Spinal cord (tissue), 10 donors: ENCODE data around the gene XRCC1. TPM values are rescaled to one million over a fixed set of nuclear protein-coding genes. Genes with fewer than 3 reads are reported as not detected.

Experiments
- DNase-seq, 6 donors: peaks; one replicate each; pipeline versions ENCODE4 v3.0.0 to v3.0.0-alpha.2; 2013 to 2015; ENCODE audit warnings: low spot score in 6 of 6, low read depth in 4 of 6
- H3K27ac ChIP-seq: one replicate; pipeline ENCODE4 v1.5.1; 2013; ENCODE audit warnings: low read depth, low read length, control low read depth
- H3K27me3 ChIP-seq: one replicate; pipeline ENCODE4 v1.6.1; 2013; ENCODE audit warnings: low read length; ENCODE audit not compliant: control insufficient read depth, insufficient read depth
- H3K36me3 ChIP-seq: one replicate; pipeline ENCODE4 v1.6.1; 2013; ENCODE audit warnings: low read length; ENCODE audit not compliant: control insufficient read depth, insufficient read depth
- H3K4me1 ChIP-seq: one replicate; pipeline ENCODE4 v1.6.1; 2013; ENCODE audit warnings: low read length; ENCODE audit not compliant: control insufficient read depth, insufficient read depth
- H3K4me3 ChIP-seq: one replicate; pipeline ENCODE4 v1.5.1; 2013; ENCODE audit warnings: low read depth, low read length, control low read depth
- H3K9me3 ChIP-seq: one replicate; pipeline ENCODE4 v1.6.1; 2013; ENCODE audit warnings: low read length; ENCODE audit not compliant: control insufficient read depth, insufficient read depth
- WGBS: methylation state at CpG from one replicate; pipeline ENCODE4 v1.1.5; 2013; ENCODE audit warnings: missing lambda C conversion rate; ENCODE audit not compliant: insufficient coverage; 5-methylcytosine and 5-hydroxymethylcytosine counted together
- long read RNA-seq, 4 donors: transcript quantifications; one replicate each; lab custom pipeline, GENCODE V29; 2026
- polyA plus RNA-seq, 2 donors: library from polyadenylated mRNA; unstranded; fragments of 120-200 nt; gene quantifications; one replicate each; pipeline ENCODE4 v1.2.1, GENCODE V29; 2013; ENCODE audit not compliant: insufficient read length in 2 of 2
- total RNA-seq, 2 donors: library from RNA; depleted of rRNA in 1 of 2; stranded (reverse); fragments of 120-200 nt in 1 of 2; fragments of >200 nt in 1 of 2; gene quantifications; one replicate each; pipeline versions ENCODE4 v1.2.3 to v1.2.4, GENCODE V29; 2013 to 2014
- donor health status: healthy.

Gene XRCC1, protein sequence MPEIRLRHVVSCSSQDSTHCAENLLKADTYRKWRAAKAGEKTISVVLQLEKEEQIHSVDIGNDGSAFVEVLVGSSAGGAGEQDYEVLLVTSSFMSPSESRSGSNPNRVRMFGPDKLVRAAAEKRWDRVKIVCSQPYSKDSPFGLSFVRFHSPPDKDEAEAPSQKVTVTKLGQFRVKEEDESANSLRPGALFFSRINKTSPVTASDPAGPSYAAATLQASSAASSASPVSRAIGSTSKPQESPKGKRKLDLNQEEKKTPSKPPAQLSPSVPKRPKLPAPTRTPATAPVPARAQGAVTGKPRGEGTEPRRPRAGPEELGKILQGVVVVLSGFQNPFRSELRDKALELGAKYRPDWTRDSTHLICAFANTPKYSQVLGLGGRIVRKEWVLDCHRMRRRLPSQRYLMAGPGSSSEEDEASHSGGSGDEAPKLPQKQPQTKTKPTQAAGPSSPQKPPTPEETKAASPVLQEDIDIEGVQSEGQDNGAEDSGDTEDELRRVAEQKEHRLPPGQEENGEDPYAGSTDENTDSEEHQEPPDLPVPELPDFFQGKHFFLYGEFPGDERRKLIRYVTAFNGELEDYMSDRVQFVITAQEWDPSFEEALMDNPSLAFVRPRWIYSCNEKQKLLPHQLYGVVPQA
- 10 to 100 TPM; 10.4 to 44.5 TPM for total RNA-seq
- 10 to 100 TPM; 49.4 to 53.2 TPM for polyA plus RNA-seq
- long read RNA-seq, donor 1, transcript XRCC1-201 (17 exons, 2,802 nt): major isoform, 6 of 7 reads
- long read RNA-seq, donor 1, partial matches to known transcripts: 0 of 7 reads
- long read RNA-seq, donor 1, other reads (novel, unspliced or antisense): 0 of 7 reads
- long read RNA-seq, donor 2, partial matches to known transcripts: 0 of 2 reads
- long read RNA-seq, donor 2, other reads (novel, unspliced or antisense): 0 of 2 reads
- long read RNA-seq, donor 3: 0 reads
- long read RNA-seq, donor 4, transcript XRCC1-201 (17 exons, 2,802 nt): major isoform, 10 of 21 reads
- long read RNA-seq, donor 4, partial matches to known transcripts: 10 of 21 reads
- long read RNA-seq, donor 4, other reads (novel, unspliced or antisense): 0 of 21 reads

DNA sequence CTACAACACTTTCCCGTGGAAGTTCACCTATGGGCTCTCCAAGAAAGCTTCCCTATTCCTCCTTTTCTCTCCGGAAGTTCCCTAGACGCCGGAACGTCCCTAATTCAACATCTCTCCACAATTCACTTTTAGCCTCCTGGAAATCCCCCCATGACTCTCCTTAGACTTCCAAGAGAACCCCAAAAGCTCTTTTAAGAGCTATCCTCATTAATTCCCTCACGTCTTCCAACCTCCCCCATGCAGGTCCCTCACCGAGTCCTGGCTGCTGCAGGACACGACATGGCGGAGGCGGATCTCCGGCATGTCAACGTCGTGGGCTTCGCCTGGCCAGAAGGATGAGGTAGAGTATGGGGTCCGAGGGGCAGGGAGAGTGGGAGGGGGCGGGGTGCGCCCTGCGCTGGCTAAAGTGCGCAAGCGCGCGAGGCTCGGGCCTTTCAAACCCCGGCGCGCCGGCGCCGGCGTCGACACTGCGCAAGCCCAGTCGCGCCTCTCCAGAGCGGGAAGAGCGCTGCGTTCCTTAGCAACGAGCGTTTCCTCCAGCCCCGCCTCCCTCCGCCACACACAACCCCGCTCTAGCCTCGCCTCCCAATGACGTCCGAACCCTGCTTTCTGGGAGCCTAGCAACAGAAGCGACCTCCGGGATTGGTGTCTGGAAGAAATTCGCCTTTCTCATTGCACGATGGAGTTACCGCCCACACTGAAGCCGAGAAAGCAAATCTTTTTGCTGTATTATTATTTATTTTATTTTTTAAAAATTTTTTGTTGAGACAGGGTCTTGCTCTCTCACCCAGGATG lies at the start of gene XRCC1, which contains the start of gene PINLYP:
TSS of gene XRCC1 (minus strand) at position 372 of the 795 bp plus-strand sequence. CDS start at position 303, 69 bp downstream.
TSS of gene PINLYP (plus strand) at position 646 of the 795 bp plus-strand sequence. CDS start 1,391 bp downstream, outside the sequence.
- H3K4me3 ChIP-seq: peak within 1 kb of the TSS; percentile 97
- H3K9me3 ChIP-seq: no peaks in the 10 kb centered on the region
- peaks cover 10% of the 10 kb centered on the region for H3K36me3 ChIP-seq
- WGBS: 0% methylated on average over 44 of the region's 51 CpGs
- DNase-seq: peak; percentile 92 to 100 (median 99)
- peak within 1 kb of the TSS; percentile 91 for H3K27ac ChIP-seq
- H3K27me3 ChIP-seq: no peaks in the 10 kb centered on the region
- peaks cover 37% of the 10 kb centered on the region for H3K4me1 ChIP-seq

DNA sequence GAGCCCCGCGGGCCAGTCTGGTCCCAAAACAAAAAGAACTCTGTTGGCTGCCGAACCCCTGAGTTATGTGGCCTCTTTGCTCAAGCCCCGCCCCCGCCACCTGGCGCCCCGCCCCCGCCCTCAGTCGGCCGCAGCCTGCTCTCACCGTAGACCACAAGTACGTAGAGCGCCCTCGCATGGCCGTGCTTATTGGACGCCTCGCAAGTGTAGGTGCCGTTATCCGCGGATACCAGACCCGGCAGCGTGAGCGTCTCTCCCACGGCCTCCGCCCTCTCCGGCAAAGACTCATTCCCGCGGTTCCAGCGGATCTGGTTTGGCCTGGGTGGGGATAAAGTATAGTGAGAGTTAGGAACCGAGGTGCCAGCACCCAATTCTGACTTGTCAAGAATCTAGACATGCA lies 49.6 kb upstream of the XRCC1 start:
- H3K27ac ChIP-seq: no peak overlapping the region
- no peak for DNase-seq
- WGBS: 27% methylated on average over 15 of the region's 30 CpGs

DNA sequence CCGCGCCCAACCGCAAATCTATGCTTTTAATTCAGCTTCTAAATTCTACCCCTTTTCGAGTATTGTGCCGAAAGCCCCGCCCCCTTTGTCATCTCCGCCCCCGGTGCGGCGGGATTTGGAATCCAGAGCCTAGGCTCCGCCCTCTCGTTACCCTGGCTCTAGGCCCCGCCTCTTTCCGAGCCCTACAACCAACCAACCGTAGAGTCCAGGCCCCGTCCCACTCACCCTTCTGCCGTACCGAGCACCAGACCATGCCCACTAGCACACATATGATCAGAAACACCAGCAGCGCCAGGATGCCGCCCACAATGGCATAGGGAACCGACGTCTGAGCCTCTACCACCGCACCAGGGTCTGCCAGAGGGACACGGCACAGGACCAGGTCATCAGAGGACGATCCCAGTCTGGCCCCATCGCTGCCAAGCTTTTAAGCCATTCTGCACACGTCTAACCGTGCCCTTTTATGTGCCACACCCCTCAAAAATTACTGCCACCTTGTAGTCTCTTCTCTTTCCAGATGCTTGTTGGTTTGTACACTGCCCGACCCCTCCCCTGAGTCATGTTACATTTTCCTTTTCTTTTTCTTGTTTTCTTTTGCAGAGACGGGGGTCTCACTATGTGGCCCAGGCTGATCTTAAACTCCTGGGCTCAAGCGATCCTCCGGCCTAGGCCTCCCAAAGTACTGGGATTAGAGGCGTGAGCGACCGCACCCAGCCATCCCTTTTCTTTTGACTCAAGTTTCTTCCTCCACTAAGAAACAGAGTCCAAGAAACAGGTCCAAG lies 48.8 kb upstream of the XRCC1 start:
- Histone ChIP-seq H3K9me3 (no peaks in the 10 kb centered on the region), H3K27ac (no peak overlapping the region), H3K4me3 (no peak overlapping the region), H3K27me3 (no peaks in the 10 kb centered on the region), H3K4me1 (peaks cover 21% of the 10 kb centered on the region), H3K36me3 (peaks cover 68% of the 10 kb centered on the region)
- WGBS: 90% methylated on average over 33 of the region's 35 CpGs
- DNase-seq: no peak

More for the DNA sequence above, 49.6 kb upstream of the XRCC1 start:
- H3K9me3 ChIP-seq: no peaks in the 10 kb centered on the region
- H3K4me1 ChIP-seq: peaks cover 15% of the 10 kb centered on the region
- H3K27me3 ChIP-seq: no peaks in the 10 kb centered on the region
- H3K4me3 ChIP-seq: no peak overlapping the region
- peaks cover 65% of the 10 kb centered on the region for H3K36me3 ChIP-seq

DNA sequence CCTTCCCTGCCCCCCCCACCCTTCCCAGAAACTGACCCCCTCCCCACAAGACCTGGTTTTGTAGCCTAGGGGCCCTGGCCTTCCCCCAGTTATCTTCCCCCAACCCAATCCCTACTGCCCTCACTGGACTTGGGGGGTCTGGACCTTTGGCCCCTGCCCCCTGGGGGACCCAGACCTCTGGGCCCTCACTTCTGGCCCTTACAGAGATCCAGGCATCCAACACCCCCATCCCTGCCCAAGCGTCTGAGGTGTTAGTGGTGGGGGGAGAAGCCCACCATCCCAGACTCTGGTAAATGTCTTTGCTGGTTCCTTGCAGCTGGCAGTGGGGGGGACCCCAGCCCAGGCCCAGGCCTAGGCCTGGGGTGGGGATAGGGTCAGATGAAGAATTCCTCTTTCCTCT lies 47.6 kb upstream of the XRCC1 start:
- Histone ChIP-seq H3K27me3 (no peaks in the 10 kb centered on the region), H3K4me1 (peaks cover 29% of the 10 kb centered on the region), H3K4me3 (no peak overlapping the region), H3K27ac (no peak overlapping the region), H3K9me3 (no peaks in the 10 kb centered on the region), H3K36me3 (peaks cover 60% of the 10 kb centered on the region)
- WGBS: no CpG with 5 or more reads among the region's 1 CpG
- DNase-seq: no peak

DNA sequence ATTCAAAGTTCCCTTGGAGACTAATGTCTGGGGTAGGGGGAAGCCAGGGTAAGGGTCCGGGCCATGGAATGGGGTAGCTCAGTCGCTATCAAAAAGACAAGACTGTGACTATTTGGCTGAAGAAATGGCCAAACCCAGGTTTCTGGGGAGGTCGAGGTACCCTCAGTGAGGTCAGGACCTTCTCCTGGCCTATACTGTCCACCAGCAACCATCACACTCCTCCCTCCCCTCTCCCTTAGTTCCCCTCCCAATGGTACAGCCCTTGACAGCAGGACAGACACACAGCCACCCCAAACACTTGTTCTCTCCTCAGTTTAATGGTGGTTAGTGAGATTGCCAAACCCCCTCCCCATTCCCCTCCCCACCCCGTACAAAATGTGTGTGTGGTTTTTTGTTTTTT lies 46.7 kb upstream of the XRCC1 start:
- Histone ChIP-seq H3K4me3 (no peak overlapping the region), H3K4me1 (peaks cover 30% of the 10 kb centered on the region), H3K27me3 (no peaks in the 10 kb centered on the region), H3K27ac (no peak overlapping the region), H3K36me3 (peaks cover 53% of the 10 kb centered on the region), H3K9me3 (no peaks in the 10 kb centered on the region)
- WGBS: 86% methylated on average over 1 of the region's 4 CpGs
- no peak for DNase-seq

DNA sequence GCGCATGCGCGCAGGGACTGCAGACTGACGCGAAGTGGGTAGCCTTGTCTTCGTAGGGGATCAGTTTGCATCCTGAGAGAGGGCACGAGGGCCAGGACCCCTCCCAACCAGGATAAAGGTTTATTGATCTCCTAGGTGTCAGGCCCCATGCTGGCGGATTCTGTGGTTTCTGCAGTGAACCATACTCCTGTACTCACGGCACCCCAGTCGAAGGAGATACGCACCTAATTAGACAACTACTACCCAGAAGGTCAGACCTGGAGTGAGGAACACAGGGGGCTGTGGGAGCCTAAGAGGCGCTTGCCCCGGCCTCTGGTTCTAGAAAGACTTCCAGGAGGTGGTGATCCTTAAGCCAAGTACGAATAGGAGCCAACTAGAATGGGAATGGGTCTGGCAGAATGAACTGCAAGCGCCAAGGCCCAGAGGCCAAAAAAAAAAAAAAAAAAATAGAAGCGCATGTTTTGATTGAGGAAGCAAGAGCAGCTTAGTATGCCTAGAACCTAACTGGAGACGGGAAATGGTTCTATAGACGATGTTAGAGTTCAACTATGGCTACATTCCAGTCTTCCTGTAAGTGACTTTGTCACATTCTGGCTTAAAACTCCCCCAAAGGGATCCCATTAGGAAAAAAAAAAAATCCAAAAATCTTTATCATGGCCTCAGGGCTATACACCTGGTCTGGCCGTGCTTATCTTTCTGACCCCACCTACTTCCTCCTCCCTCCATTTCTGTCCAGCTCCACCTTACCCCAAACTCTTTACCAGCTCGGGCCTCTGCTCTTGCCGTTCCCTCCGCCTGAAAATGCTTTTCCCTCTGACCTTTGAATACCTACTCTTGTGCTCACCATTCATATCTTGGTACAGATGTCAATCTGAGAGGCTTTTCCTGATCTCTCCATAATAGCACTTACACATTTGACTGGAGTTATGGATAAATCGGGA lies 45.0 kb upstream of the XRCC1 start:
- peak overlapping the region; percentile 82 for H3K4me3 ChIP-seq
- peaks cover 40% of the 10 kb centered on the region for H3K36me3 ChIP-seq
- WGBS: 37% methylated on average over 16 of the region's 23 CpGs
- H3K9me3 ChIP-seq: no peaks in the 10 kb centered on the region
- peak overlapping the region; percentile 98 for H3K27ac ChIP-seq
- H3K27me3 ChIP-seq: no peaks in the 10 kb centered on the region
- no peak for DNase-seq
- peaks cover 27% of the 10 kb centered on the region for H3K4me1 ChIP-seq

DNA sequence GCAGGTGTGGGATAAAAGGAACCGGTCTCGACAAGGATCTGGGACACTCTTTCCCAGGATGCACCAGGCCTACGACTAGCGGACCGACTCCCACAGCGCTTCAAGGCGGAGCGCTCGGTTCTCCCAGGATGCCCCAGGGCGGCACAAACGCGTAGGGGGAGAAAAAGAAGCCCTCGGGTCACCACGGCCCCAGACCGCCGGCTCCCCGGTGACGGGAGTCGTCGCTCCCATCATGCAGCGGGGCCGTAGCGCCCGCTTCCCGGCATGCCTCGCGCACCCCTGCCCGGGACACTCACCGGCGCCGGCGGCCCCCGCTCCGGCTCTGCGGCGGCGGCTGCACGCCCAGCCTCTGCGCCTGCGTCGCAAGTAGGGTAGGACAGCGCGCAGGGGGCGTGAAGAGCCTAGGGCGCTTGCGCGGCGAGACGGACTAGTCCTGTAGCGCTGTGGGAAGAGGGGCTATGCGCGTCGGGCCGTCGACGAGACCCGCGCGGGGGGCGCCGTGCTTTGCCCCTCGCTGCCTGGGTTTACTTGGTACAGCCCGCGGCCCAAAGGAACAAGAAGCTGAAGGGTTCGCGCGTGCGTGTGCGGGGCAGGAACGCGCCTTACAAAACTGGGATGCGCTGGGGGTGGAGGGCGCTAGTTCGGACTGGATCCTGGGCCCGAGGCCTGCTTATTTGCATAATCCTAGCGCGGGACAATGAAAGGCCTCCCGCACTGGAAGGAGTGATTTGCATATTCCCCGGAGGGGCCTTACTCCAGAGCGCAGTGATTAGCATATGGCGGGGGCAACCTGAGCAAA lies 44.1 kb upstream of the XRCC1 start, which contains the start of gene ZNF428:
TSS of gene ZNF428 (minus strand) at position 368 of the 799 bp plus-strand sequence. CDS start 5,325 bp downstream, outside the sequence.
- Histone ChIP-seq H3K36me3 (peaks cover 38% of the 10 kb centered on the region), H3K9me3 (no peaks in the 10 kb centered on the region), H3K4me3 (peak within 1 kb of the TSS; percentile 82), H3K27me3 (no peaks in the 10 kb centered on the region), H3K27ac (peak within 1 kb of the TSS; percentile 98), H3K4me1 (peaks cover 27% of the 10 kb centered on the region)
- under 1% methylated on average over 81 of the region's 81 CpGs for WGBS
- DNase-seq: peak; percentile 85 to 99 (median 93)
